Testis (tissue), 3 donors: ENCODE results near the gene SDF2L1. TPM values are rescaled to one million over a fixed set of nuclear protein-coding genes. Genes with fewer than 3 reads are reported as not detected.
"Not testable (repeated sequence)": the region's sequence is repeated elsewhere in the genome, so short reads cannot be mapped to it uniquely, and the experiment has no call there.

Experiments used
- DNase-seq: peaks from one replicate; pipeline ENCODE4 v3.0.0-alpha.2; 2019
- H3K27ac ChIP-seq, 2 donors: fragments of 200-600 bp; sonication (generic); one replicate each; pipeline ENCODE4 v1.5.1; 2019
- H3K27me3 ChIP-seq: fragments of 200-600 bp; sonication (generic); one replicate; pipeline ENCODE4 v1.5.1; 2019
- H3K36me3 ChIP-seq: fragments of 200-600 bp; sonication (generic); one replicate; pipeline ENCODE4 v1.5.1; 2017; ENCODE audit warnings: low read depth; ENCODE audit errors: missing control alignments
- H3K4me1 ChIP-seq: fragments of 200-600 bp; sonication (generic); one replicate; pipeline ENCODE4 v1.5.1; 2019
- H3K4me3 ChIP-seq, 2 donors: fragments of 200-600 bp; sonication (generic); one replicate each; pipeline ENCODE4 v1.5.1; 2017 to 2019
- H3K9me3 ChIP-seq: fragments of 200-600 bp; sonication (generic); one replicate; pipeline ENCODE4 v1.5.1; 2017
- CTCF ChIP-seq, 3 experiments: fragments of 450-650 bp in 2 of 3; fragments of 200-600 bp in 1 of 3; sonication (generic) in 1 of 3; IDR thresholded peaks; one replicate each; pipeline ENCODE4 v1.5.1; 2016 to 2019; ENCODE audit warnings: antibody characterized with exemption in 3 of 3, mild to moderate bottlenecking in 2 of 3, moderate library complexity in 1 of 3
- POLR2A ChIP-seq: fragments of 450-650 bp; IDR thresholded peaks from one replicate; pipeline ENCODE4 v1.6.1; 2017; ENCODE audit warnings: antibody characterized with exemption, mild to moderate bottlenecking, moderate library complexity
- WGBS, 2 donors: methylation state at CpG; one replicate each; pipeline ENCODE4 v1.1.5; 2018; 5-methylcytosine and 5-hydroxymethylcytosine counted together
- intact Hi-C: fragments of 100-400 bp; cut with DNase I; formaldehyde crosslinking; loops from one replicate; pipeline ENCODE4 v1.15.1; 2023; ENCODE audit warnings: low total_unique reads
- polyA plus RNA-seq: library from polyadenylated mRNA; stranded (reverse); fragments of 350-450 nt; fragmentation: Illumina TruSeq; extraction: RNeasy Lipid Tissue Mini Kit (QIAGEN cat#74804); gene quantifications from one replicate; pipeline ENCODE4 v1.2.3, GENCODE V29; 2014; ENCODE audit warnings: low read depth, low replicate concordance; ENCODE audit not compliant: insufficient read depth
- total RNA-seq, 2 donors: library from RNA; depleted of rRNA; stranded (reverse); fragments of >200 nt; gene quantifications; one replicate each; pipeline ENCODE4 v1.2.3, GENCODE V29; 2016

Gene SDF2L1
- total and polyA plus RNA-seq, 3 donors from 2014 or later: 23.9 to 34.3 (median 33.0) TPM

- DNase-seq: no peak
- Histone ChIP-seq H3K9me3 (no peaks in the 10 kb centered on the region), H3K27me3 (no peaks in the 10 kb centered on the region), H3K36me3 (no peaks in the 10 kb centered on the region), H3K27ac (no peak overlapping the region), H3K4me3 (no peak overlapping the region), H3K4me1 (no peaks in the 10 kb centered on the region)
- WGBS, 2 donors: 84 to 86% methylated on average over 4 of the region's 4 CpGs
- intact Hi-C loops: no loop called here
- TF ChIP-seq CTCF (IDR thresholded peaks at IDR 0.05) (no peak), POLR2A (no peak)
Measured at GRCh38 chr22:21613553-21614233, 28.4 kb upstream of the SDF2L1 start.

GRCh38 chr22:21615731-21616130 is 26.4 kb upstream of the SDF2L1 start:
- no peak overlapping the region for H3K27ac ChIP-seq
- no peaks in the 10 kb centered on the region for H3K4me1 ChIP-seq
- intact Hi-C loops: no loop called here
- no peaks in the 10 kb centered on the region for H3K36me3 ChIP-seq
- WGBS, 2 donors: 82 to 84% methylated on average over 4 of the region's 4 CpGs
- no peak overlapping the region for H3K4me3 ChIP-seq
- no peaks in the 10 kb centered on the region for H3K27me3 ChIP-seq
- TF ChIP-seq POLR2A (no peak), CTCF (IDR thresholded peaks at IDR 0.05) (no peak)
- no peak for DNase-seq
- no peaks in the 10 kb centered on the region for H3K9me3 ChIP-seq

DNA sequence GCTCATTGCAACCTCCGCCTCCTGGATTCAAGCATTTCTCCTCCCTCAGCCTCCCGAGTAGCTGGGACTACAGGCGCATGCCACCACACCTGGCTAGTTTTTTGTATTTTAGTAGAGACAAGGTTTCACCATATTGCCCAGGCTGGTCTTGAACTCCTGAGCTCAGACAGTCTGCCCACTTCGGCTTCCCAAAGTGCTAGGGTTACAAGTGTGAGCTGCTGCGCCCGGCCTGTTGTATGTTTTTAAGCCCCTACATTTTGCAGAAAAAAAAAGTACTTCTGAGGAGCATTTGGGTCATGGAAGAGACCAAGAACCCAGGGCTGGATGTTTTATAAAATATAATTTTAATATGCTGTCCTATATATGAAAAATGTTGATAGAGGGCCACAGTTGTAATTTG is 24.8 kb upstream of the SDF2L1 start:
- H3K9me3 ChIP-seq, H3K4me3 ChIP-seq, H3K4me1 ChIP-seq, DNase-seq, H3K27me3 ChIP-seq, H3K36me3 ChIP-seq, intact Hi-C loops, H3K27ac ChIP-seq: not testable (repeated sequence)
- WGBS, 2 donors: 92 to 97% methylated on average over 6 of the region's 6 CpGs

GRCh38 chr22:21621025-21621424 is 21.1 kb upstream of the SDF2L1 start:
- no peak overlapping the region for H3K4me3 ChIP-seq
- TF ChIP-seq POLR2A: no peak
- no peak for TF ChIP-seq CTCF (IDR thresholded peaks at IDR 0.05)
- DNase-seq: no peak
- H3K27ac ChIP-seq: no peak overlapping the region
- no peaks in the 10 kb centered on the region for H3K27me3 ChIP-seq
- WGBS, 2 donors: 89 to 94% methylated on average over 3 of the region's 3 CpGs
- H3K4me1 ChIP-seq: peaks cover 23% of the 10 kb centered on the region
- intact Hi-C loops: no loop called here
- no peaks in the 10 kb centered on the region for H3K9me3 ChIP-seq
- no peaks in the 10 kb centered on the region for H3K36me3 ChIP-seq

- no peak for TF ChIP-seq CTCF (IDR thresholded peaks at IDR 0.05)
- TF ChIP-seq POLR2A: no peak
- H3K9me3 ChIP-seq: no peaks in the 10 kb centered on the region
- H3K27ac ChIP-seq: no peak overlapping the region
- no peaks in the 10 kb centered on the region for H3K36me3 ChIP-seq
- WGBS, 2 donors: 67 to 70% methylated on average over 17 of the region's 17 CpGs
- peaks cover 23% of the 10 kb centered on the region for H3K4me1 ChIP-seq
- no peak for DNase-seq
- intact Hi-C loops: no loop called here
- H3K4me3 ChIP-seq: no peak overlapping the region
- H3K27me3 ChIP-seq: no peaks in the 10 kb centered on the region
Measured at GRCh38 chr22:21622011-21622918, 19.8 kb upstream of the SDF2L1 start.
